NT2/D1 (cell line): ENCODE results near the gene SPOUT1.

ENCODE experiments used
- YY1 ChIP-seq: IDR thresholded peaks from 2 replicates; pipeline ENCODE4 v1.6.1; 2011; ENCODE audit not compliant: insufficient read length, insufficient read depth
- ZNF274 ChIP-seq: IDR thresholded peaks from 2 replicates; pipeline ENCODE4 v1.6.1; 2011; ENCODE audit warnings: mild to moderate bottlenecking, low read depth, low read length

GRCh38 chr9:128800061-128800460 is 29.5 kb downstream of the SPOUT1 start:
- TF ChIP-seq ZNF274 (no peak), YY1 (no peak)
